Skeletal muscle tissue (tissue), 4 donors: Measurements from ENCODE around the gene FOXN1. TPM values are rescaled to one million over a fixed set of nuclear protein-coding genes. Genes with fewer than 3 reads are reported as not detected.
"Not testable (repeated sequence)": the region's sequence is repeated elsewhere in the genome, so short reads cannot be mapped to it uniquely, and the experiment has no call there.

Source experiments
- H3K27ac ChIP-seq: one replicate; pipeline ENCODE4 v1.7.0; 2013; ENCODE audit warnings: mild to moderate bottlenecking, low read depth, low read length, inconsistent platforms
- H3K27me3 ChIP-seq, 3 donors: one replicate each; pipeline ENCODE4 v1.7.0; 2013; ENCODE audit warnings: low read length in 3 of 3; ENCODE audit not compliant: control insufficient read depth in 3 of 3, insufficient read depth in 3 of 3
- H3K36me3 ChIP-seq, 3 donors: one replicate each; pipeline ENCODE4 v1.7.0; 2013; ENCODE audit warnings: low read length in 3 of 3; ENCODE audit not compliant: control insufficient read depth in 3 of 3, insufficient read depth in 3 of 3
- H3K4me1 ChIP-seq, 3 donors: one replicate each; pipeline ENCODE4 v1.7.0; 2013; ENCODE audit warnings: low read length in 3 of 3, mild to moderate bottlenecking in 3 of 3; ENCODE audit not compliant: control insufficient read depth in 3 of 3, insufficient read depth in 3 of 3
- H3K4me3 ChIP-seq, 3 donors: one replicate each; pipeline ENCODE4 v1.7.0; 2013; ENCODE audit warnings: low read length in 3 of 3
- H3K9ac ChIP-seq, 3 donors: one replicate each; pipeline ENCODE4 v1.7.0; 2013; ENCODE audit warnings: low read length in 3 of 3, mild to moderate bottlenecking in 3 of 3, moderate library complexity in 2 of 3, low read depth in 1 of 3
- H3K9me3 ChIP-seq, 3 donors: one replicate each; pipeline ENCODE4 v1.7.0; 2013; ENCODE audit warnings: low read length in 3 of 3; ENCODE audit not compliant: control insufficient read depth in 3 of 3
- total RNA-seq: library from RNA; depleted of rRNA; stranded (reverse); fragments of >200 nt; gene quantifications from one replicate; pipeline ENCODE4 v1.2.3, GENCODE V29; 2014
- donor health status: Osteomylitis.

Gene FOXN1
- total RNA-seq, result not detected

DNA sequence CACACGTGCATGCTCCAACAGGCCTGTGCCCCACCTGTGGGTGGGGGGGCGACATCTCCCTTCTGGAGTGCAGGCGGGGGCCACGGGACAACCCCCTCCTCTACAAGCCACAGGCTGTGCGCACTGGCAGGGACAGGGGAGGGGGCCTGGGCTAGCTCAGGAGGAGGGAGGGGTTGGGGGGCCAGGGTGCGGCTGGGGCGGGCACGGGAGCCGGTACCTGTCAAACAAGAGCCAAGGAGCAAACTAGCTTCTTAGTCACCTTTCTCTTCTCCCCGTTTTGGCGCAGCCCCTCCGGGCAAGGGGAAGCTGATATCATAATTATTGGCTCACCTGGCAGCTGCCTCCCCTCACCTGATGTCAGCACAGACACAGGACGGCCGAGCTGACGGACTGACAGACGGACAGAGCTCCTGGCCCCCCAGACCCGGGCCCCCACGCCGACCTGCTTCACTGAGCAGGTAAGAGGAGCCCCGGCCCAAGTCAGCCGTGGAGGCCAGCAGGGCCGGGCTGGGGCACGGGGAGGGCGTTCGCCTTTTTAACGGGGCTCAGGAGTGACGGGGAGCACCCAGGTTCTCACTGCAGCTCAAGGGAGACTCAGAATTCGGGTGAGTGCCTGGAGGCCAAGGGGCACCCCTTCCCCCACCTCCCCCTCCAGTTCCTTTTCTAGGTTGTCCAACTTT lies at the start of gene FOXN1:
TSS of gene FOXN1 (plus strand) at position 363 of the 680 bp plus-strand sequence. CDS start 17,622 bp downstream, outside the sequence.
- H3K4me1 ChIP-seq, result peaks cover 0 to 1% (median 0%) of the 10 kb centered on the region in 3 donors
- no peak within 1 kb of the TSS for H3K27ac ChIP-seq
- no peak within 1 kb of the TSS for H3K4me3 ChIP-seq
- H3K9ac ChIP-seq, result no peak within 1 kb of the TSS
- H3K36me3 ChIP-seq, result no peaks in the 10 kb centered on the region
- peaks cover 26 to 50% (median 45%) of the 10 kb centered on the region in 3 donors for H3K27me3 ChIP-seq
- no peaks in the 10 kb centered on the region for H3K9me3 ChIP-seq

DNA sequence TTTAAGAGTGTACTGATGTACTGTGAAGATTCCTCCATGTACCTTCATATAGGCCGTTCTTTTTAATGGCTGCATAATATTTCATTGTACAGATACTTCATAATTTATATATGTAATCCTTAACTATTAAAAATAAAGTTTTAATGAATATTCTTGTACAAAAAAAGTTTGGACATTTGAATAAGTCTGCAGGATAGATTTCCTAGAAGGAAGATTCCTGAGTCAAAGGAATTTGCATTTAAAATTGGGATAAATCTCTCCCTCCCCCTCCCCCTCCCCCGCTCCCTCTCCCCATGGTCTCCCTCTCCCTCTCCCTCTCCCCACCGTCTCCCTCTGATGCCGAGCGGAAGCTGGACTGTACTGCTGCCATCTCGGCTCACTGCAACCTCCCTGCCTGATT lies 48.3 kb upstream of the FOXN1 start:
- no peak overlapping the region for H3K9ac ChIP-seq
- H3K9me3 ChIP-seq, result no peaks in the 10 kb centered on the region

DNA sequence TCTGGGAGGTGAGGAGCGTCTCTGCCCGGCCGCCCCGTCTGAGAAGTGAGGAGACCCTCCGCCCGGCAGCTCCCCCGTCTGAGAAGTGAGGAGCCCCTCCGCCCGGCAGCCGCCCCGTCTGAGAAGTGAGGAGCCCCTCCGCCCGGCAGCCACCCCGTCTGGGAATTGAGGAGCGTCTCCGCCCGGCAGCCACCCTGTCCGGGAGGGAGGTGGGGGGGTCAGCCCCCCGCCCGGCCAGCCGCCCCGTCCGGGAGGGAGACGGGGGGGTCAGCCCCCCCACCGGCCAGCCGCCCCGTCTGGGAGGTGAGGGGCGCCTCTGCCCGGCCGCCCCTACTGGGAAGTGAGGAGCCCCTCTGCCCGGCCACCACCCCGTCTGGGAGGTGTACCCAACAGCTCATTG lies 47.3 kb upstream of the FOXN1 start:
- H3K9me3 ChIP-seq, H3K27me3 ChIP-seq, H3K27ac ChIP-seq, H3K9ac ChIP-seq, H3K36me3 ChIP-seq, H3K4me3 ChIP-seq, H3K4me1 ChIP-seq: not testable (repeated sequence)

More for the DNA sequence above, 48.3 kb upstream of the FOXN1 start:
- Histone ChIP-seq H3K4me1 (no peaks in the 10 kb centered on the region), H3K36me3 (no peaks in the 10 kb centered on the region), H3K27ac (no peak overlapping the region), H3K27me3 (no peaks in the 10 kb centered on the region), H3K4me3 (no peak overlapping the region)

DNA sequence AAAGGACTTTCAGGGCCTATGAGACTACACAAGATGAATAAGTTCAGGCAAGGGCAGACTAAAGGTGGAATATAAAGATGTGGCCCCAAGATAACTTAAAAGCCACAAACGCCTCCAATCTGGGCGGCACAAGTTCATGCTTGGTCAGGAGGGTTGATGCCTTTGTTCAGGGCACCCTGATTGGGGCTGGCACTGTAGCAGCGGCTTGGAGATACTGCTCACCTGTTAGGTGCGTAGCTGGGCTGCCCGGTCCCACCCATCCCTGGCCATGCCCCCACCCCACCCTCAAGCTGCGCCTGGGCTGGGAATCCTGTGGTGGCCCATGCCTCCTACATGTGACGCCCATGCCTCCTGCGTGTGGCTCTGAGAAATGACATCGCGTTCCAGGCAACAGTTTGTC lies 45.2 kb upstream of the FOXN1 start:
- peaks cover under 1 to 12% (median 5%) of the 10 kb centered on the region in 3 donors for H3K27me3 ChIP-seq
- no peaks in the 10 kb centered on the region for H3K9me3 ChIP-seq
- H3K27ac ChIP-seq, result no peak overlapping the region
- no peak overlapping the region for H3K9ac ChIP-seq
- no peak overlapping the region for H3K4me3 ChIP-seq
- H3K36me3 ChIP-seq, result no peaks in the 10 kb centered on the region
- H3K4me1 ChIP-seq, result no peaks in the 10 kb centered on the region

DNA sequence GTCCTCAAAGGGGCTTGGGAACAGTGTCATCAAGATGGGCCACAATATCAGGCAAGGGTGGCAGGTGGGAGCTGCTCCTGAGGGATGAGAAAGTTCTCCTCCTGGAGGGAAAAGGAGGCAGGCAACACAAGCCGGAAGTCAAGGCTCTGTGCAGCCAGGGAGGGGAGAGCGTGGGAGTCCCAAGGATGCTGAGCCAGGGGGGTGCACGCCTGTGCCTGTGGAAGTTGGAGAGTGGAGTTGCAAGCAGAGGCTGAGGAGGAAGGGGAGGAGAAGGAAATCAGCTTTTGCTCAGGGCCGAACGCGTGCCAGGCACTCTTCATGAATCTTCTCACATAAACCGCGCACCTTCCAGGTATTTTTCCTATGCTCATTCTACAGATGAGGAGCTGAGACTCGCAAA lies 40.1 kb upstream of the FOXN1 start:
- H3K4me3 ChIP-seq, result no peak overlapping the region
- no peaks in the 10 kb centered on the region for H3K4me1 ChIP-seq
- no peaks in the 10 kb centered on the region for H3K36me3 ChIP-seq
- no peaks in the 10 kb centered on the region for H3K9me3 ChIP-seq
- no peak overlapping the region for H3K9ac ChIP-seq
- H3K27me3 ChIP-seq, result peaks cover 5 to 20% (median 9%) of the 10 kb centered on the region in 3 donors
- no peak overlapping the region for H3K27ac ChIP-seq

- H3K4me3 ChIP-seq, result no peak overlapping the region
- no peaks in the 10 kb centered on the region for H3K4me1 ChIP-seq
- no peaks in the 10 kb centered on the region for H3K9me3 ChIP-seq
- H3K9ac ChIP-seq, result no peak overlapping the region
- peaks cover 5 to 20% (median 9%) of the 10 kb centered on the region in 3 donors for H3K27me3 ChIP-seq
- H3K27ac ChIP-seq, result no peak overlapping the region
- H3K36me3 ChIP-seq, result no peaks in the 10 kb centered on the region
Measured at GRCh38 chr17:28466521-28467048, 39.6 kb upstream of the FOXN1 start.

DNA sequence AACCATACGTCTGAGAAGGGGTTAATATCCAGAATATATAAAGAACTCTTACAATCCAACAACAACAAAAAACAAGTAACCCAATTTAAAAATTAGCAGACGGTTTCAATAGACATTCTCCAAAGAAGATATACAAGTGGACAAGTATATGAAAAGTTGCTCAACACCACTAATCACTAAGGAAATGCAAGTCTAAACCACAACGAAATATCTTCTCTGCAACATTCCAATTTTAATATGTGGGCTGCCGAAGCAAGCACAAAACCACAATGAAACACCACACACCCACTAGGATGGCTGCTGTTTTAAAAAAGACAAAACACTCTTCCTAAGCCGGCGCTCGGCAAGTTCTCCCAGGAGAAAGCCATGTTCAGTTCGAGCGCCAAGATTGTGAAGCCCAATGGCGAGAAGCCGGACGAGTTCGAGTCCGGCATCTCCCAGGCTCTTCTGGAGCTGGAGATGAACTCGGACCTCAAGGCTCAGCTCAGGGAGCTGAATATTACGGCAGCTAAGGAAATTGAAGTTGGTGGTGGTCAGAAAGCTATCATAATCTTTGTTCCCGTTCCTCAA lies 38.6 kb upstream of the FOXN1 start:
- no peak overlapping the region for H3K9ac ChIP-seq
- H3K4me1 ChIP-seq, result no peaks in the 10 kb centered on the region
- no peaks in the 10 kb centered on the region for H3K9me3 ChIP-seq
- no peaks in the 10 kb centered on the region for H3K36me3 ChIP-seq
- peaks cover 9 to 20% (median 9%) of the 10 kb centered on the region in 3 donors for H3K27me3 ChIP-seq
- H3K27ac ChIP-seq, result no peak overlapping the region
- H3K4me3 ChIP-seq, result no peak overlapping the region

DNA sequence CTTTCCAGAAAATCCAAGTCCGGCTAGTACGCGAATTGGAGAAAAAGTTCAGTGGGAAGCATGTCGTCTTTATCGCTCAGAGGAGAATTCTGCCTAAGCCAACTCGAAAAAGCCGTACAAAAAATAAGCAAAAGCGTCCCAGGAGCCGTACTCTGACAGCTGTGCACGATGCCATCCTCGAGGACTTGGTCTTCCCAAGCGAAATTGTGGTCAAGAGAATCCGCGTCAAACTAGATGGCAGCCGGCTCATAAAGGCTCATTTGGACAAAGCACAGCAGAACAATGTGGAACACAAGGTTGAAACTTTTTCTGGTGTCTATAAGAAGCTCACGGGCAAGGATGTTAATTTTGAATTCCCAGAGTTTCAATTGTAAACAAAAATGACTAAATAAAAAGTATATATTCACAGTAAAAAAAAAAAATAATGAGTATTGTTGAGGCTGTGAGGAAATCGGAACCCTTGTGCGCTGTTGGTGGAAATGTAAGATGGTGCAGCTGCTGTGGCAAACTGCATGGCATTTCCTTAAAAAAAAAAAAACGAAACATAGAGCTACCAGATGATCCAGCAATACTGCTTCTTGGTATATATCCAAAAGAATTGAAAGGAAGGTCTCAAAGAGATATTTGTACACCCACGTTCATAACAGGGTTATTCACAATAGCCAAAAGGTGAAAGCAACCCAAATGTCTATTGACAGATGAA lies 38.0 kb upstream of the FOXN1 start:
- not testable (repeated sequence) for H3K9ac ChIP-seq, H3K4me1 ChIP-seq, H3K36me3 ChIP-seq, H3K27ac ChIP-seq, H3K9me3 ChIP-seq, H3K4me3 ChIP-seq
- peaks cover 9 to 20% (median 9%) of the 10 kb centered on the region in 3 donors for H3K27me3 ChIP-seq

- peaks cover 9 to 20% (median 10%) of the 10 kb centered on the region in 3 donors for H3K27me3 ChIP-seq
- no peak overlapping the region for H3K4me3 ChIP-seq
- no peaks in the 10 kb centered on the region for H3K36me3 ChIP-seq
- no peak overlapping the region for H3K27ac ChIP-seq
- no peaks in the 10 kb centered on the region for H3K4me1 ChIP-seq
- H3K9me3 ChIP-seq, result no peaks in the 10 kb centered on the region
- H3K9ac ChIP-seq, result no peak overlapping the region
Measured at GRCh38 chr17:28468781-28469180, 37.4 kb upstream of the FOXN1 start.

DNA sequence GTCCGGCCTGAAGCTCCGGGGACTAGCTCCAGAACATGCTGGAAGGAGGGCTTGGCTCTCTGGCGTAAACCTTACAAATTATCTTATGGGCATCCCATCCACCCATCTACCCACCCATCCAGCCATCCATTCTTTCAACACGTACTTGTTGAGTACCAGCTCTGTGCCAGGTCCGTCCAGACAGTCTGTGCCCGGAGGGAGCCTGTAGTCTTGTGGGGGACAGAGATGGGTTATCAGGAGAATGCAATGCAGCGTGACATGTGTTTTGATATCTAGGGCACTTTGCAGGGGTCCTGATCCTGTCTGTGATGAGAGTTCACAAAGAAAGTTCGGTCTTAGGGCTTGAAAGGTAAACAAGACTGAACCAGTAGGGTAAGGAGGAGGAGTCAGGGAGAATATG lies 36.8 kb upstream of the FOXN1 start:
- Histone ChIP-seq H3K27ac (no peak overlapping the region), H3K4me1 (no peaks in the 10 kb centered on the region), H3K9me3 (no peaks in the 10 kb centered on the region), H3K27me3 (peaks cover 9 to 20% (median 15%) of the 10 kb centered on the region in 3 donors), H3K4me3 (no peak overlapping the region), H3K9ac (no peak overlapping the region), H3K36me3 (no peaks in the 10 kb centered on the region)
